ENCODE measurements around the gene NME1. TPM values are rescaled to one million over a fixed set of nuclear protein-coding genes. Genes with fewer than 3 reads are reported as not detected.

Gene NME1
- total and polyA plus RNA-seq, 10 of the 15 experiments (the other 5 are each of a cell fraction or from before 2014, with no cell fraction given), result 273 to 1,362 (median 455) TPM

GRCh38 chr17:51120739-51121619, 32.4 kb upstream of the NME1 start, which contains the start of gene SPAG9 (continued):
- no peak for TF ChIP-seq E2F8 (IDR thresholded peaks at IDR 0.05; ENCODE audit: low read depth, partially characterized antibody)
- peak; percentile 57; the same call in 1 of the 2 replicates for TF ChIP-seq MTA2 (IDR thresholded peaks at IDR 0.05; ENCODE audit: low read depth)
- TF ChIP-seq RELB (IDR thresholded peaks at IDR 0.05; ENCODE audit: low read depth), result peak; percentile 90
- TF ChIP-seq GATAD2B (conservative IDR thresholded peaks at IDR 0.05; ENCODE audit: low read depth), result peak; percentile 51
- no peak for TF ChIP-seq USF1 (IDR thresholded peaks at IDR 0.05; ENCODE audit: borderline replicate concordance, extremely low read length, insufficient read depth, low read depth, low read length)
- 0 out of 2 replicates have a peak, but pooled peaks have one; percentile 57 for TF ChIP-seq MAX (IDR thresholded peaks at IDR 0.05; ENCODE audit: low read depth, low read length)
- TF ChIP-seq SRF (IDR thresholded peaks at IDR 0.05; ENCODE audit: low read depth in 2 of 2, low read length in 2 of 2), result 0 out of 4 replicates have a peak, but pooled peaks of 1 of the 2 experiments have one; percentile 45
- TF ChIP-seq IKZF1 (conservative IDR thresholded peaks at IDR 0.05), result peak; percentile 98
- TF ChIP-seq NRF1 (conservative IDR thresholded peaks at IDR 0.05; ENCODE audit: low read depth, low read length), result no peak
- TF ChIP-seq NFIC (IDR thresholded peaks at IDR 0.05; ENCODE audit: low read depth, low read length), result no peak
- TF ChIP-seq CREM (IDR thresholded peaks at IDR 0.05; ENCODE audit: low read depth), result peak; percentile 93
- TF ChIP-seq BHLHE40 (IDR thresholded peaks at IDR 0.05; ENCODE audit: borderline replicate concordance in 1 of 2, low read depth in 2 of 2, low read length in 1 of 2), result peak; percentile 34 to 52; a peak in 1 of 4 replicates
- TF ChIP-seq DPF2 (IDR thresholded peaks at IDR 0.05), result no peak
- TF ChIP-seq CHD2 (IDR thresholded peaks at IDR 0.05; ENCODE audit: borderline replicate concordance, low read depth, low read length), result peak; percentile 64; the same call in 1 of the 2 replicates
- peak; percentile 65 for TF ChIP-seq TAF1 (IDR thresholded peaks at IDR 0.05; ENCODE audit: borderline replicate concordance, low read depth, low read length)
- peak; percentile 43; the same call in 1 of the 2 replicates for TF ChIP-seq HCFC1 (IDR thresholded peaks at IDR 0.05; ENCODE audit: low read length)
- no peak for TF ChIP-seq SPI1 (IDR thresholded peaks at IDR 0.05; ENCODE audit: borderline replicate concordance, insufficient read depth, low read depth, low read length)
- TF ChIP-seq POLR2A (IDR thresholded peaks at IDR 0.05; ENCODE audit: low read depth, low read length), result peak; percentile 88
- no peak for TF ChIP-seq STAT1 (conservative IDR thresholded peaks at IDR 0.05)
- TF ChIP-seq ATF7 (IDR thresholded peaks at IDR 0.05; ENCODE audit: low read depth), result peak; percentile 44; the same call in 1 of the 2 replicates
- no peak for TF ChIP-seq BCL3 (IDR thresholded peaks at IDR 0.05; ENCODE audit: borderline replicate concordance, insufficient read depth, low read depth, low read length, poor library complexity, severe bottlenecking)
- TF ChIP-seq CREB1 (IDR thresholded peaks at IDR 0.05; ENCODE audit: low read depth), result peak; percentile 97

Measured in GM12878 (cell line).